HEK293T (cell line): ENCODE results near the gene NRXN2.

Experiments
- CTCF ChIA-PET: fragments of 350-600 bp; formaldehyde crosslinking; extraction: SDS; loops from one replicate; lab custom pipeline; 2021; ENCODE audit warnings: antibody characterized with exemption, inconsistent platforms; lab: Yijun Ruan, JAX
- POLR2A ChIA-PET: fragments of 350-600 bp; formaldehyde crosslinking; extraction: SDS; loops from one replicate; lab custom pipeline; 2020; ENCODE audit warnings: antibody characterized with exemption, inconsistent platforms; lab: Yijun Ruan, JAX
- DNase-seq: peaks from one replicate; pipeline ENCODE4 v3.0.0; 2012; ENCODE audit warnings: mixed read lengths; ENCODE audit errors: extremely low spot score
- ARNT ChIP-seq: fragments of 450-650 bp; IDR thresholded peaks from 2 replicates; pipeline ENCODE4 v1.6.1; 2017; ENCODE audit warnings: mild to moderate bottlenecking
- BHLHE40 ChIP-seq: fragments of 450-650 bp; IDR thresholded peaks from 2 replicates; pipeline ENCODE4 v1.6.1; 2016; ENCODE audit warnings: mild to moderate bottlenecking, moderate library complexity, borderline replicate concordance
- CTBP1 ChIP-seq: fragments of 450-650 bp; IDR thresholded peaks from 2 replicates; pipeline ENCODE4 v1.6.1; 2016; ENCODE audit warnings: borderline replicate concordance
- ELF4 ChIP-seq: fragments of 450-650 bp; IDR thresholded peaks from 2 replicates; pipeline ENCODE4 v1.6.1; 2017; ENCODE audit warnings: antibody characterized with exemption
- FOXA1 ChIP-seq: fragments of 450-650 bp; IDR thresholded peaks from 2 replicates; pipeline ENCODE4 v1.6.1; 2016; ENCODE audit warnings: mild to moderate bottlenecking
- FOXK2 ChIP-seq: fragments of 450-650 bp; IDR thresholded peaks from 2 replicates; pipeline ENCODE4 v1.6.1; 2016; ENCODE audit warnings: mild to moderate bottlenecking
- FOXM1 ChIP-seq: fragments of 450-650 bp; IDR thresholded peaks from 2 replicates; pipeline ENCODE4 v1.6.1; 2017; ENCODE audit warnings: mild to moderate bottlenecking, borderline replicate concordance
- HDGF ChIP-seq: fragments of 450-650 bp; IDR thresholded peaks from 2 replicates; pipeline ENCODE4 v1.6.1; 2017; ENCODE audit warnings: antibody characterized with exemption, borderline replicate concordance
- L3MBTL2 ChIP-seq: fragments of 450-650 bp; conservative IDR thresholded peaks from 2 replicates; pipeline ENCODE4 v1.6.1; 2016; ENCODE audit warnings: mild to moderate bottlenecking
- LEF1 ChIP-seq: fragments of 450-650 bp; IDR thresholded peaks from 2 replicates; pipeline ENCODE4 v1.6.1; 2017; ENCODE audit warnings: mild to moderate bottlenecking, borderline replicate concordance
- NFRKB ChIP-seq: fragments of 450-650 bp; IDR thresholded peaks from 2 replicates; pipeline ENCODE4 v1.6.1; 2016; ENCODE audit warnings: mild to moderate bottlenecking, moderate library complexity
- SP1 ChIP-seq: fragments of 450-650 bp; IDR thresholded peaks from 2 replicates; pipeline ENCODE4 v1.6.1; 2017
- SUZ12 ChIP-seq: fragments of 450-650 bp; IDR thresholded peaks from 2 replicates; pipeline ENCODE4 v1.6.1; 2016; ENCODE audit warnings: mild to moderate bottlenecking
- TARDBP ChIP-seq: fragments of 450-650 bp; IDR thresholded peaks from 2 replicates; pipeline ENCODE4 v1.6.1; 2016
- ZNF384 ChIP-seq: fragments of 450-650 bp; IDR thresholded peaks from 2 replicates; pipeline ENCODE4 v1.6.1; 2016
- TF ChIP-seq, protein P1 (sequence below): fragments of 450-650 bp; IDR thresholded peaks from 2 replicates; pipeline ENCODE4 v1.6.1; 2016

NRXN2 gene

GRCh38 chr11:64649291-64649697 lies 73.7 kb downstream of the NRXN2 start:
- no peak for TF ChIP-seq NFRKB
- TF ChIP-seq LEF1, result no peak
- ChIA-PET POLR2A (interaction anchor here (1.5 kb wide), 1 partner anchor 294 kb away, joined by 4 read pairs; no protein-coding TSS in a partner anchor), CTCF (interaction anchor here (0.6 to 3.5 kb wide), 15 partner anchors 10 to 1570 kb away, joined by 3 to 14 read pairs (median 4); no protein-coding TSS in a partner anchor)
- DNase-seq, result peak; percentile 44

- ChIA-PET CTCF (interaction anchor here (0.7 to 3.5 kb wide), 10 partner anchors 10 to 294 kb away, joined by 3 to 14 read pairs (median 4); no protein-coding TSS in a partner anchor), POLR2A (no interaction called here)
- no peak for TF ChIP-seq BHLHE40
- TF ChIP-seq ELF4, result no peak
- TF ChIP-seq ZNF384, result no peak
- TF ChIP-seq ARNT, result no peak
- TF ChIP-seq LEF1, result no peak
- no peak for DNase-seq
These were observed 74.4 kb downstream of the NRXN2 start for GRCh38 chr11:64648551-64648950.

DNA sequence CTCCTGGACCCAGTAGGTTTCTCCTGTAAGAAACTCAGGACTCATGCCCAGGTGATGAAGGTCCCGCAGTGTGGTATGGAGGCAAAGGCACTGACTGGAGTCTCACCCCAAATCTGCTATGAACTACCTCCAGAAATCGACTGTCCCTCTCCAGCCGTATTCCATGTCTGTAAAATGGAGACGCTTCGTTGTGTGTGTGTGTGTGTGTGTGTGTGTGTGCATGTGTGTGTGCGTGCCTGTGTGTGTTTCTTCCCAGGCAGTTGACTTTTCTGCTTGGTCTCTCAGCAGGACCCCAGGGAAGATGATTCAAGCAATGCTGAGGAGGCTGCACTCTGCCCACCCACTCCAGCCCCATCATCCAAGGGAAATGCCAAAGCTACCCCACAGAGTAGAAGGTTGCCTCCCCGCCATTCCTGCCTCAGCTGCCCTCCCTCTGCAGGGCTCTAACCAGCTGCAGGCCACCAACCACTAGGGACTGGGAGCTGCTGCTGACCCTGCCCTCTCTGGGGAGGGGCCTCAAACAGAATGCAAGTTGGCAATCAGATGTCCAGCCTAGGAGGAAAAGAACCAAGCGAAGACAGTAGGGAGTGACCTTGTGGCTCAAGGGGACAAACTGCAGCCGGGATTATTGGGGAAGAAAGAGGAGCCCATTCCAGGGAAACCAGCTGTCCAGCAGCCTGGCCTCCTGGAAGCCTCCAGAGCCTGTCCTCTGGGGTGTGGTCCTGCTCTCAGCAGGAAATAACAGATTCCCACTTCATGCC lies 75.8 kb downstream of the NRXN2 start:
- TF ChIP-seq, protein P1, sequence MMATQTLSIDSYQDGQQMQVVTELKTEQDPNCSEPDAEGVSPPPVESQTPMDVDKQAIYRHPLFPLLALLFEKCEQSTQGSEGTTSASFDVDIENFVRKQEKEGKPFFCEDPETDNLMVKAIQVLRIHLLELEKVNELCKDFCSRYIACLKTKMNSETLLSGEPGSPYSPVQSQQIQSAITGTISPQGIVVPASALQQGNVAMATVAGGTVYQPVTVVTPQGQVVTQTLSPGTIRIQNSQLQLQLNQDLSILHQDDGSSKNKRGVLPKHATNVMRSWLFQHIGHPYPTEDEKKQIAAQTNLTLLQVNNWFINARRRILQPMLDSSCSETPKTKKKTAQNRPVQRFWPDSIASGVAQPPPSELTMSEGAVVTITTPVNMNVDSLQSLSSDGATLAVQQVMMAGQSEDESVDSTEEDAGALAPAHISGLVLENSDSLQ, result no peak
- TF ChIP-seq CTBP1 (no peak), LEF1 (no peak), SP1 (no peak), NFRKB (no peak), FOXA1 (no peak), SUZ12 (no peak)
- DNase-seq, result no peak
- CTCF ChIA-PET, result interaction anchor here (1.2 kb wide), 1 partner anchor 292 kb away, joined by 4 read pairs; no protein-coding TSS in a partner anchor
- POLR2A ChIA-PET, result no interaction called here

DNA sequence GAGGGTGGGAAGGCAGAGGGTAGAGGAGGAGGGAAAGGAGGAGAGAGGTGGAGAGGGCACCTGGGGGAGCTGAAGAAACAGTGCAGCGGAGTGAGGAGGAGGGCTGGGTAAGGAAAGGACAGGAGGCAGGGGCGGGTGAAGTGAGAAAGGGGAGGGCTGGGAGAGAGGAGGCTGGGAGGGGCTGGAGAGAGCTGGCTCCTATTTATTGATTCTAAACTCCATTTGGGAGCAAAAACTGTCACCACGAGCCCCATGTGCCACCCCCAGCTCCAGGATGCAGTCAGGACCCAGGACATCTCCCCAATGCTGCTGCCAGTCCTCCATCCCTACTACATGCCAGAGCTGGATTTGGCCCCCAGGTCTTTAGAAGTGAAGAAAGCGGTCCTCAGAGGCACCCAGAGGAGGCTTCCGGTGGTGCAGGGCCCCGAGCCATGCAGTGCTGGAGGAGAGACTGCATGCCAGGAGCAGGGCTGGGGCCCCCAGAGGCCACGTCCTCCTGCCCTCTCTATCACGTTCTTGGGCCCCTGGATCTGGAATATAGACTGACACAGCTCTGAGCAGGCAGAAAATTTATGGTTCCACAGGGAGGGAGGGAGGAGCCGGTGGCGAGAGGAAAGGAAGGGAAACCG lies 78.2 kb downstream of the NRXN2 start:
- DNase-seq, result peak; percentile 57
- ChIA-PET CTCF (interaction anchor here (0.7 to 1.1 kb wide), 2 partner anchors 8 to 91 kb away, joined by 3 to 4 read pairs; no protein-coding TSS in a partner anchor), POLR2A (no interaction called here)
- TF ChIP-seq LEF1, result no peak
- TF ChIP-seq, protein P1, result 0 out of 2 replicates have a peak, but pooled peaks have one; percentile 3

- ChIA-PET POLR2A (no interaction called here), CTCF (interaction anchor here (0.7 to 1.1 kb wide), 2 partner anchors 9 to 91 kb away, joined by 3 to 4 read pairs; no protein-coding TSS in a partner anchor)
- no peak for TF ChIP-seq FOXA1
- TF ChIP-seq TARDBP, result no peak
- no peak for TF ChIP-seq BHLHE40
- TF ChIP-seq, protein P1, result no peak
- TF ChIP-seq LEF1, result no peak
- no peak for TF ChIP-seq SP1
- TF ChIP-seq NFRKB, result no peak
- TF ChIP-seq CTBP1, result no peak
- no peak for TF ChIP-seq FOXM1
- TF ChIP-seq ELF4, result no peak
- TF ChIP-seq ARNT, result no peak
- no peak for TF ChIP-seq SUZ12
- TF ChIP-seq L3MBTL2, result no peak
- no peak for DNase-seq
These were observed 78.9 kb downstream of the NRXN2 start for GRCh38 chr11:64643920-64644646.

DNA sequence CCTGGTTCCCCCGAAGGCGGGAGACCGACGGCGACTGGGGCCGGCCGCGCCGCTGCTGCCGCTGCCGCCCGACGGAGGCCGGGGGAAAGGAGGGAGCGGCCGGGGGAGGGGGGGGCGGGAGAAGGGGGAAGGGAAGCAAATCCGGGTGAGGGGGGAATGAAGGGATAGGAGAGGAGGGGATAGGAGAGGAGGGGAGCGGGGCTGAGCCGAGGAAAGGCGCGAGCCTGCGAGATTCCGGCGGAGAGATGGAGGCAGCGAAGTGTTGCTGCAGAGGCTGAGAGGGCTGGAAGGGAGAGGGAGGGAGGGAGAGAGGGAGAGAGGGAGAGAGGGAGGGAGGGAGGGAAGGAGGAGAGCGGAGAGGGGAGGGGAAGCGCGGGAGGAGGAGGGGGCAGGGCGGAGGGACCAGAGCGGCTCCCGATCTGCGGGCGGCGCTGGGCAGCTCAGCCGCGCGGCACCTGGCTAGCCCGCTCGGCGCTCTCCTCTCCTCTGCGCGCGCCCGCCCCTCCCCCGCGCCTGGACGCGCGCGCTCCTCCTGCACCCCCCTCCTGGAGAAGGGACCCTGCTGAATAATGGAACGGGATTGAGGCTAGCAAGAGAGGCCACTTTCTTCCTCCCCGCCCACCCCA lies 79.6 kb downstream of the NRXN2 start:
- TF ChIP-seq ZNF384 (no peak), TARDBP (no peak), FOXK2 (no peak), SUZ12 (no peak), ARNT (no peak), LEF1 (no peak), NFRKB (no peak), SP1 (no peak), CTBP1 (no peak), ELF4 (no peak), HDGF (no peak), L3MBTL2 (no peak), FOXM1 (no peak), BHLHE40 (no peak), FOXA1 (no peak)
- TF ChIP-seq, protein P1, result no peak
- CTCF ChIA-PET, result no interaction called here
- POLR2A ChIA-PET, result no interaction called here
- peak; percentile 59 for DNase-seq
